Measurements from ENCODE around the gene MRPS12. TPM values are rescaled to one million over a fixed set of nuclear protein-coding genes. Genes with fewer than 3 reads are reported as not detected.
A peak's percentile ranks its signal among the peaks of the same experiment; 100 is the strongest.
"Not testable (repeated sequence)": the region's sequence is repeated elsewhere in the genome, so short reads cannot be mapped to it uniquely, and the experiment has no call there.

Gene MRPS12
- total RNA-seq, 1 experiment from 2014 or later, result 82.5 TPM

DNA sequence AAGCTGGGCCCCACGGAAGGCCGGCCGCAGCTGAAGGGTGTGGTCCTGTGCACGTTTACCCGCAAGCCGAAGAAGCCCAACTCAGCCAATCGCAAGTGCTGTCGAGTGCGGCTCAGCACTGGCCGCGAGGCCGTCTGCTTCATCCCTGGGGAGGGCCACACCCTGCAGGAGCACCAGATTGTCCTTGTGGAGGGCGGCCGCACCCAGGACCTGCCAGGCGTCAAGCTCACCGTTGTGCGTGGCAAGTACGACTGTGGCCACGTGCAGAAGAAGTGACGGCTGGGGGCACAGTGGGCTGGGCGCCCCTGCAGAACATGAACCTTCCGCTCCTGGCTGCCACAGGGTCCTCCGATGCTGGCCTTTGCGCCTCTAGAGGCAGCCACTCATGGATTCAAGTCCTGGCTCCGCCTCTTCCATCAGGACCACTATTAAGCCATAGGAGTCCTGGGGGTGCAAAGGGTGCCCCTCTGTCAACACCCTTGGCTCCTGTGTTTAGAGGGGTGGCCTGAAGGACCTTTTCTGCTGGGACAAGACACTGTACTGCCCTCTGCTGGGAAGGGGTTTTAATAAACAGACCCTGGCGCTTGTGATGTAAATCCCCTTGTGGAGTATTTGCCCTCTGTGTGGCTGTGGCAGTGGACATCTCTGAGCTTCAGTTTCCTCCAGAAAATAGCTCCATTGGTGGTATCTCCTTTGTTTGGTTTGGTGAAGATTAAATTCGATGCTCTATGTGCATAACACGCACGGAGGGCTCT is 1.9 kb downstream of the MRPS12 start:
- no peaks in the 10 kb centered on the region for H3K4me1 Mint-ChIP-seq (ENCODE audit: low read depth, unreplicated experiment)
- Histone ChIP-seq H3K36me3 (ENCODE audit: control insufficient read depth, insufficient read depth, low read length) (peaks cover 7% of the 10 kb centered on the region), H3K4me1 (0 out of 2 replicates have a peak, but pooled peaks cover 5% of the 10 kb centered on the region), H3K27me3 (replicated peaks; ENCODE audit: control insufficient read depth, insufficient read depth, low read length) (no peaks in the 10 kb centered on the region), H3K9me3 (peaks cover 24% of the 10 kb centered on the region), H3K4me3 (ENCODE audit: low read depth, low read length) (no peak overlapping the region)
- no peak for DNase-seq
- no peaks in the 10 kb centered on the region for H3K27me3 Mint-ChIP-seq (ENCODE audit: insufficient read depth, unreplicated experiment)
- H3K27ac Mint-ChIP-seq (ENCODE audit: unreplicated experiment), result no peak overlapping the region
- TF ChIP-seq, protein P1, sequence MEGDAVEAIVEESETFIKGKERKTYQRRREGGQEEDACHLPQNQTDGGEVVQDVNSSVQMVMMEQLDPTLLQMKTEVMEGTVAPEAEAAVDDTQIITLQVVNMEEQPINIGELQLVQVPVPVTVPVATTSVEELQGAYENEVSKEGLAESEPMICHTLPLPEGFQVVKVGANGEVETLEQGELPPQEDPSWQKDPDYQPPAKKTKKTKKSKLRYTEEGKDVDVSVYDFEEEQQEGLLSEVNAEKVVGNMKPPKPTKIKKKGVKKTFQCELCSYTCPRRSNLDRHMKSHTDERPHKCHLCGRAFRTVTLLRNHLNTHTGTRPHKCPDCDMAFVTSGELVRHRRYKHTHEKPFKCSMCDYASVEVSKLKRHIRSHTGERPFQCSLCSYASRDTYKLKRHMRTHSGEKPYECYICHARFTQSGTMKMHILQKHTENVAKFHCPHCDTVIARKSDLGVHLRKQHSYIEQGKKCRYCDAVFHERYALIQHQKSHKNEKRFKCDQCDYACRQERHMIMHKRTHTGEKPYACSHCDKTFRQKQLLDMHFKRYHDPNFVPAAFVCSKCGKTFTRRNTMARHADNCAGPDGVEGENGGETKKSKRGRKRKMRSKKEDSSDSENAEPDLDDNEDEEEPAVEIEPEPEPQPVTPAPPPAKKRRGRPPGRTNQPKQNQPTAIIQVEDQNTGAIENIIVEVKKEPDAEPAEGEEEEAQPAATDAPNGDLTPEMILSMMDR (IDR thresholded peaks at IDR 0.05; ENCODE audit: insufficient read depth in 1 of 2, low read depth in 1 of 2, low read length in 1 of 2, severe bottlenecking in 1 of 2, unreplicated experiment in 1 of 2), result peak in 1 of 2 experiments; percentile 19
- ChIA-PET POLR2A (no interaction called here), CTCF (interaction anchor here (0.7 to 3.2 kb wide), 2 partner anchors 32 to 81 kb away, joined by 3 to 24 read pairs; partner anchors contain the start of genes NFKBIB and SIRT2)
- no TSS peak for BruUV-seq (replicated peaks)
- H3K4me3 Mint-ChIP-seq (ENCODE audit: unreplicated experiment), result peak overlapping the region; percentile 33
- intact Hi-C loops (cut with micrococcal nuclease; ENCODE audit: unreplicated experiment), result no loop called here
- H3K9me3 Mint-ChIP-seq (ENCODE audit: unreplicated experiment), result peaks cover 10% of the 10 kb centered on the region
- H3K36me3 Mint-ChIP-seq (ENCODE audit: insufficient read depth, unreplicated experiment), result peaks cover 64% of the 10 kb centered on the region

DNA sequence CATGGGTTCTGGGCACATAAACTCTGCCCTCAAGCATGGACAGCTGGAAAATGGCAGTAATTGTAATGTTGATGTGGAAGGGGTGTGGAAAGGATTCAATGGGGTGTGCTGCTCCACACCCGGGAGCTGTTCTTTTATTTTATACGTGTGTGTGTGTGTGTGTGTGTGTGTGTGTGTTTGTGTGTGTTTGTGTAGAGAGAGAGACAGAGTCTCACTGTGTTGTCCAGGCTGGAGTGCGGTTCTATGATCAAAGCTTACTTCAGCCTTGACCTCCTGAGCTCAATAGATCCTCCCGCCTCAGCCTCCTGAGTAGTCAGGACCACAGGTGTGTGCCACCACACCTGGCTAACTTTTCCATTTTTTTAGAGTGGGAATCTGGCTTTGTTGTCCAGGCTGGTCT is 2.8 kb downstream of the MRPS12 start:
- Mint-ChIP-seq H3K4me1 (ENCODE audit: low read depth, unreplicated experiment) (no peaks in the 10 kb centered on the region), H3K9me3 (ENCODE audit: unreplicated experiment) (peaks cover 10% of the 10 kb centered on the region), H3K36me3 (ENCODE audit: insufficient read depth, unreplicated experiment) (peaks cover 55% of the 10 kb centered on the region), H3K27me3 (ENCODE audit: insufficient read depth, unreplicated experiment) (no peaks in the 10 kb centered on the region), H3K27ac (ENCODE audit: unreplicated experiment) (no peak overlapping the region), H3K4me3 (ENCODE audit: unreplicated experiment) (no peak overlapping the region)
- no TSS peak for BruUV-seq (replicated peaks)
- H3K4me1 ChIP-seq, result 0 out of 2 replicates have a peak, but pooled peaks cover 5% of the 10 kb centered on the region
- no peak overlapping the region for H3K4me3 ChIP-seq (ENCODE audit: low read depth, low read length)
- H3K27me3 ChIP-seq (replicated peaks; ENCODE audit: control insufficient read depth, insufficient read depth, low read length), result no peaks in the 10 kb centered on the region
- intact Hi-C loops (cut with micrococcal nuclease; ENCODE audit: unreplicated experiment), result no loop called here
- ChIA-PET POLR2A (no interaction called here), CTCF (no interaction called here)
- H3K9me3 ChIP-seq, result peaks cover 24% of the 10 kb centered on the region
- no peak for DNase-seq
- TF ChIP-seq, protein P1 (IDR thresholded peaks at IDR 0.05; ENCODE audit: insufficient read depth in 1 of 2, low read depth in 1 of 2, low read length in 1 of 2, severe bottlenecking in 1 of 2, unreplicated experiment in 1 of 2), result no peak
- H3K36me3 ChIP-seq (ENCODE audit: control insufficient read depth, insufficient read depth, low read length), result peaks cover 7% of the 10 kb centered on the region

DNA sequence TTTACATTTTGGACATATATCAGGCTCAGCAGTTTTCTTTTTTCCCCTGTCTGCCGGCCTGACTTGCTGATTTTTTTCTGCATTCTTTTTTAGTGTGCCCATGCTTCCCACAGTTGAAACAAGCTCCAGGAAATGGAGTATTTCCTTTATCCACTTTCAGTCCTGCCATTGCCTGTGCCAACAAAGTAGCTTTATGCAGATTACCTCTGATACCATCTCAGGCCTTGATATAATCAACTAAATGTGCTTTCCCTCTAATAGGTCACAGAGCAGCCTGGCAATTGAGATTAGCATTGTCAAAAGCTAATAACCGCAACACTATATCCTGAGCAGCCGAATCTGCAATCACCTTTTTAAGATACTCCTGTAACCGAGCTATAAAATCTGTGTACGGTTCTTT is 9.2 kb downstream of the MRPS12 start:
- TF ChIP-seq, protein P1 (IDR thresholded peaks at IDR 0.05; ENCODE audit: insufficient read depth in 1 of 2, low read depth in 1 of 2, low read length in 1 of 2, severe bottlenecking in 1 of 2, unreplicated experiment in 1 of 2), result no peak
- peaks cover 1% of the 10 kb centered on the region; the same call in 1 of the 2 replicates for H3K36me3 ChIP-seq (ENCODE audit: control insufficient read depth, insufficient read depth, low read length)
- Mint-ChIP-seq H3K9me3 (ENCODE audit: unreplicated experiment) (no peaks in the 10 kb centered on the region), H3K27me3 (ENCODE audit: insufficient read depth, unreplicated experiment) (no peaks in the 10 kb centered on the region), H3K4me1 (ENCODE audit: low read depth, unreplicated experiment) (no peaks in the 10 kb centered on the region), H3K4me3 (ENCODE audit: unreplicated experiment) (no peak overlapping the region), H3K27ac (ENCODE audit: unreplicated experiment) (no peak overlapping the region), H3K36me3 (ENCODE audit: insufficient read depth, unreplicated experiment) (peaks cover 23% of the 10 kb centered on the region)
- H3K9me3 ChIP-seq, result peaks cover 9% of the 10 kb centered on the region
- ChIA-PET CTCF (interaction anchor here (1.2 to 2.0 kb wide), 2 partner anchors 10 to 462 kb away, joined by 3 to 11 read pairs; partner anchors contain the start of genes MRPS12 and SARS2), POLR2A (interaction anchor here (1.5 kb wide), 1 partner anchor 9 kb away, joined by 4 read pairs; the partner anchor contains the start of genes MRPS12 and SARS2)
- no peak overlapping the region for H3K4me3 ChIP-seq (ENCODE audit: low read depth, low read length)
- no peaks in the 10 kb centered on the region for H3K4me1 ChIP-seq
- no peak for DNase-seq
- BruUV-seq (replicated peaks), result no TSS peak
- no peaks in the 10 kb centered on the region for H3K27me3 ChIP-seq (replicated peaks; ENCODE audit: control insufficient read depth, insufficient read depth, low read length)
- intact Hi-C loops (cut with micrococcal nuclease; ENCODE audit: unreplicated experiment), result no loop called here

DNA sequence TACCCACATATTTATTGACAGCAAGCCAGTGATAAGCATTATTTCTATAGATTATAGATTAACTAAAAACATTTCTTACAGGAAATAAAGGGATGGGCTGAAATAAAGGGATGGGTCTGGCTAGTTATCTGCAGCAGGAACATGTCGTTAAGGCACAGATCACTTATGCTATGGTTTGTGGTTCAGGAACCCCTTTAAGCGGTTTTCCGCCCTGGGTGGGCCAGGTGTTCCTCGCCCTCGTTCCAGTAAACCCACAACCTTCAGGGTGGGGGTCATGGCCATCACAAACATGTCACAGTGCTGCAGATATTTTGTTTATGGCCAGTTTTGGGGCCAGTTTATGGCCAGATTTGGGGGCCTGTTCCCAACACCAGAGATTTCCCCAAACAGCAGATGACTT is 10.7 kb downstream of the MRPS12 start:
- H3K27me3 Mint-ChIP-seq (ENCODE audit: insufficient read depth, unreplicated experiment); H3K27ac Mint-ChIP-seq (ENCODE audit: unreplicated experiment); H3K4me3 ChIP-seq (ENCODE audit: low read depth, low read length); H3K36me3 ChIP-seq (ENCODE audit: control insufficient read depth, insufficient read depth, low read length); intact Hi-C loops (cut with micrococcal nuclease; ENCODE audit: unreplicated experiment); CTCF ChIA-PET; DNase-seq; POLR2A ChIA-PET; H3K4me1 Mint-ChIP-seq (ENCODE audit: low read depth, unreplicated experiment); H3K4me1 ChIP-seq; H3K9me3 ChIP-seq; H3K9me3 Mint-ChIP-seq (ENCODE audit: unreplicated experiment); H3K4me3 Mint-ChIP-seq (ENCODE audit: unreplicated experiment); H3K27me3 ChIP-seq (replicated peaks; ENCODE audit: control insufficient read depth, insufficient read depth, low read length): not testable (repeated sequence)
- H3K36me3 Mint-ChIP-seq (ENCODE audit: insufficient read depth, unreplicated experiment), result peaks cover 28% of the 10 kb centered on the region
- TSS peak; percentile 34 for BruUV-seq (replicated peaks)

Data from Caco-2 (cell line).